H1 (cell line): ENCODE results near the gene P2RY8. TPM values are rescaled to one million over a fixed set of nuclear protein-coding genes. Genes with fewer than 3 reads are reported as not detected.

Experiments
- BACH1 ChIP-seq: IDR thresholded peaks from 2 replicates; pipeline ENCODE4 v1.6.1; 2012; ENCODE audit warnings: low read length, improper control_type of control experiment
- BCL11A ChIP-seq, 2 experiments: IDR thresholded peaks; one replicate each; pipeline ENCODE4 v1.6.1; 2011; ENCODE audit warnings: low read depth in 2 of 2, low read length in 2 of 2, mild to moderate bottlenecking in 2 of 2
- CHD2 ChIP-seq: IDR thresholded peaks from 2 replicates; pipeline ENCODE4 v1.6.1; 2012; ENCODE audit warnings: low read length, improper control_type of control experiment
- GTF2F1 ChIP-seq: IDR thresholded peaks from 2 replicates; pipeline ENCODE4 v1.6.1; 2012; ENCODE audit warnings: low read depth, low read length, improper control_type of control experiment, borderline replicate concordance
- KDM1A ChIP-seq: fragments of 200-600, 300-600 bp; sonication (generic); IDR thresholded peaks from 2 replicates; pipeline ENCODE4 v1.7.1; 2016; ENCODE audit warnings: mild to moderate bottlenecking, low read length, borderline replicate concordance
- POLR2AphosphoS5 ChIP-seq: IDR thresholded peaks from 2 replicates; pipeline ENCODE4 v1.6.1; 2011; ENCODE audit warnings: low read depth, low read length
- SIRT6 ChIP-seq: IDR thresholded peaks from one replicate; pipeline ENCODE4 v1.7.1; 2012; ENCODE audit warnings: low read length, inconsistent platforms
- SIX5 ChIP-seq: IDR thresholded peaks from 2 replicates; pipeline ENCODE4 v1.6.1; 2011; ENCODE audit warnings: mild to moderate bottlenecking, low read depth, low read length
- SUZ12 ChIP-seq: fragments of 200-600 bp; sonication (generic); IDR thresholded peaks from 2 replicates; pipeline ENCODE4 v1.6.1; 2012; ENCODE audit warnings: mild to moderate bottlenecking, inconsistent platforms, low read length, moderate library complexity, mixed read lengths
- TAF1 ChIP-seq: IDR thresholded peaks from 2 replicates; pipeline ENCODE4 v1.6.1; 2011; ENCODE audit warnings: mild to moderate bottlenecking, low read depth, low read length
- TBP ChIP-seq: IDR thresholded peaks from 2 replicates; pipeline ENCODE4 v1.6.1; 2011; ENCODE audit warnings: low read depth, low read length, improper control_type of control experiment
- polyA plus RNA-seq, 7 experiments: library from polyadenylated mRNA; depleted of rRNA in 3 of 7; stranded (reverse) in 5 of 7; unstranded in 2 of 7; fragments of >200 nt in 5 of 7; fragments of 200-250 nt in 2 of 7; gene quantifications; 1 replicate in 5 of 7; 2 replicates in 1 of 7; 4 replicates in 1 of 7; pipeline versions ENCODE4 v1.2.1 to v1.2.3, GENCODE V29; 2011 to 2013; ENCODE audit warnings: missing spikeins in 2 of 7, mixed read lengths in 2 of 7
- total RNA-seq: library from RNA; stranded (reverse); fragmentation: NEBNext Ultra II Directional; extraction: Animal tissue kit (Norgen Biotek cat#: 25700); gene quantifications from 2 replicates; pipeline ENCODE4 v1.2.1, GENCODE V29; 2021
- TF ChIP-seq, protein P1 (sequence below): IDR thresholded peaks from 2 replicates; pipeline ENCODE4 v1.6.1; 2012; ENCODE audit warnings: low read length, inconsistent platforms

The P2RY8 gene
- total and polyA plus RNA-seq, 2 of the 8 experiments (the other 6 are each of a cell fraction or from before 2014, with no cell fraction given), result 0.09 to 0.15 TPM

DNA sequence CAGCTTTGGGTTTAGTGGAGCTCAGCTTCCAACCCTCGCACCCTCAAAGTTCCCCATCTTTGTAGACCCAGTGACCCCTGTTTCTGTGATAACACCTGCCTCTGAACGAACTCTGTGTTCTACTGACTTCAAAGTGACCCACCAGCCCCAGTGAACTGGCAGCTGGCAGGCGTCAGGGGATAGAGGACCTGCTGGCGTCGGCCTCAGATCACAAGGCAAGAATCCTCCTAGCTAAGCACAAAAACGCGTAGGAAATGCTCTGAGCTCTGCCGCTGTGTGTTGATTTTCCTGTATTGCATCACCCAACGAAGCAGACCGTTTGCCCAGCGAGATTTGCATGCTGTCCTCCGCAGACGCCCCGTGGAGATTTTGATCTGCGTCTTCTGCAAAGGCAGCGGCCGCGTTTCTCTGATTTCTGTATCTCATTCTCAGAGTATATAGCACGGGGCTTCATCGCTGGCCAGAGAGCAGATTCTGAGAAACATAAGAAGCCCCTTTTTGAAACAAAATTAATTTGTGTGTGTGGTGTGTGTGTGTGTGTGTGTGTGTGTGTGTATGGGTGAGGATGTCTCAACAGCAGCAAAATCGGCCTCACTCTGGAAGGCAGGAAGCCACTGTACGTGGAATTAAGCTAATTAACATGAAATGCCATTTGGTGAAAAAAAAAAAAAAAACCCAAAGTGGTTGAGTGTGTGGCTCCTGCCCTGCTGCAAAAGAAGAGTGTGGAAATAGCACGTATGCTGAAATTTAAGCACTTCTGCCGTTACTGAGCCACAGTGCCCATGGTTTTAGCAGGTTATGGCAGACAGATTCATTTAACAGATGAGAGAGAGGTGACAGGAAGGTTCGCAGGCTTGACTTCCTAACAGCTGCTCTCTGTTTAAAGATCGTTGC is 55.1 kb downstream of the P2RY8 start (continued):
- TF ChIP-seq POLR2AphosphoS5 (peak; percentile 31; the same call in 1 of the 2 replicates), TBP (no peak), CHD2 (no peak), BACH1 (no peak), GTF2F1 (no peak), SIX5 (no peak), SIRT6 (no peak), KDM1A (no peak), TAF1 (peak; percentile 47; the same call in 1 of the 2 replicates), BCL11A (IDR thresholded peaks at IDR 0.05; ENCODE audit: low read depth in 2 of 2, low read length in 2 of 2) (no peak), SUZ12 (no peak)
- TF ChIP-seq, protein P1, sequence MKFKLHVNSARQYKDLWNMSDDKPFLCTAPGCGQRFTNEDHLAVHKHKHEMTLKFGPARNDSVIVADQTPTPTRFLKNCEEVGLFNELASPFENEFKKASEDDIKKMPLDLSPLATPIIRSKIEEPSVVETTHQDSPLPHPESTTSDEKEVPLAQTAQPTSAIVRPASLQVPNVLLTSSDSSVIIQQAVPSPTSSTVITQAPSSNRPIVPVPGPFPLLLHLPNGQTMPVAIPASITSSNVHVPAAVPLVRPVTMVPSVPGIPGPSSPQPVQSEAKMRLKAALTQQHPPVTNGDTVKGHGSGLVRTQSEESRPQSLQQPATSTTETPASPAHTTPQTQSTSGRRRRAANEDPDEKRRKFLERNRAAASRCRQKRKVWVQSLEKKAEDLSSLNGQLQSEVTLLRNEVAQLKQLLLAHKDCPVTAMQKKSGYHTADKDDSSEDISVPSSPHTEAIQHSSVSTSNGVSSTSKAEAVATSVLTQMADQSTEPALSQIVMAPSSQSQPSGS, result no peak
